HCT116 (cell line): Measurements from ENCODE around the gene CD96.
"Not testable (repeated sequence)": the region's sequence is repeated elsewhere in the genome, so short reads cannot be mapped to it uniquely, and the experiment has no call there.

Experiments
- CTCF ChIP-seq, 3 experiments: fragments of 200-600 bp in 1 of 3; sonication (generic) in 1 of 3; IDR thresholded peaks in 2 of 3; conservative IDR thresholded peaks in 1 of 3; 2 replicates each; pipeline ENCODE4 v1.5.1; 2012 to 2017; ENCODE audit warnings: low read depth in 2 of 3, low read length in 2 of 3, antibody characterized with exemption in 1 of 3, borderline replicate concordance in 1 of 3, control low read depth in 1 of 3, mild to moderate bottlenecking in 1 of 3, mixed read lengths in 1 of 3, mixed run types in 1 of 3, moderate library complexity in 1 of 3; ENCODE audit not compliant: insufficient read depth in 1 of 3
- EGR1 ChIP-seq: IDR thresholded peaks from 2 replicates; pipeline ENCODE4 v1.6.1; 2012; ENCODE audit warnings: low read depth
- POLR2A ChIP-seq: IDR thresholded peaks from 2 replicates; pipeline ENCODE4 v1.7.0; 2011; ENCODE audit warnings: borderline replicate concordance; ENCODE audit not compliant: insufficient read depth, insufficient read length; ENCODE audit errors: extremely low read depth

DNA sequence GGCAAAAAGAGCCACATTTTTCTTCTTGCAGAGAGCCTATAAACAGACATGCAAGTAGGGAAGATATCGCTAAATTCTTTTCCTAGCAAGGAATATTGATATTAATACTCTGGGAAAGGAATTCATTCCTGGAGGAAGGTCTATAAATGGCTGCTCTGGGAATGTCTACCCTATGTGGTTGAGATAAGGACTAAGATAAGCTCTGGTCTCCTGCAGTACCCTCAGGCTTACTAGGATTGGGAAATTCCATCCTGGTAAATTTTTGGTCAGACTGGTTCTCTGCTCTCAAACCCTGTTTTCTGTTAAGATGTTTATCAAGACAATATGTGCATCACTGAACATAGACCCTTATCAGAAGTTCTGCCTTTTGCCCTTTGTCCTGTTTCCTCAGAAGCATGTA, 17.5 kb upstream of the CD96 start:
- TF ChIP-seq EGR1; CTCF (IDR thresholded peaks at IDR 0.05 in 2 of 3, conservative IDR thresholded peaks at IDR 0.05 in 1 of 3; ENCODE audit: borderline replicate concordance in 1 of 3, insufficient read depth in 1 of 3, low read depth in 2 of 3, low read length in 2 of 3); POLR2A: not testable (repeated sequence)
